ENCODE data around the gene MAP3K13. TPM values are rescaled to one million over a fixed set of nuclear protein-coding genes. Genes with fewer than 3 reads are reported as not detected.

The MAP3K13 gene
- total and polyA plus RNA-seq, 2 donors (not counting 1 experiment from before 2014, with no cell fraction given), result 15.0 to 28.2 TPM

DNA sequence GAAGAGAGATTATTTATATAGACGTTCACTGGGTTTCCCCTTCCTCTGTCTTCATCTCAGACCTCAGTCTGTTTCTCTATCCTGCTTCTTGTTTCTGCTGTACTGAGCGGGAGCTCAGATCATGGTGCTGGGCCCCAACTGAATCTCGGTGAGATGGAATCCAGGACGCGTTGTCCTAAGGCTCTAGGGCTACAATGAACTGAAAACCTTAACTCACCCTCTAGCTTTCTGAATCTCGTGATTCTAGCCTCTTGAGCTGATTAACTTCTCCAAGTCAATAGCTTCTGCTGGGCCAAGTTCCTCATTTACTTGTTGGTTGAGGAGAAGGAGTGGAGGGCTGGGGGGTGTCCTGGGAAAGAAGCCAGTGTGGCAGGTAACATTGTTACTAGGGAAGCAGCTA, 32.7 kb upstream of the MAP3K13 start:
- Histone ChIP-seq H3K4me2 (ENCODE audit: extremely low read depth, insufficient read depth, low read length) (no peak overlapping the region), H3K27ac (ENCODE audit: insufficient read depth, low read length) (no peak overlapping the region), H3K4me3 (replicated peaks in 1 of 4; ENCODE audit: control extremely low read depth in 1 of 4, insufficient read depth in 1 of 4, low read depth in 3 of 4, low read length in 4 of 4) (no peak overlapping the region), H3K4me1 (ENCODE audit: control insufficient read depth, extremely low read depth, insufficient read depth, low read length) (no peaks in the 10 kb centered on the region), H3K79me2 (ENCODE audit: control insufficient read depth, insufficient read depth, low read length) (no peaks in the 10 kb centered on the region), H3K9ac (ENCODE audit: insufficient read depth, low read length) (no peak overlapping the region), H4K20me1 (ENCODE audit: control insufficient read depth, extremely low read depth, insufficient read depth, low read length) (no peaks in the 10 kb centered on the region), H3K27me3 (ENCODE audit: control insufficient read depth, insufficient read depth, low read length) (no peaks in the 10 kb centered on the region), H3K9me3 (ENCODE audit: control insufficient read depth, insufficient read depth, low read depth, low read length) (no peaks in the 10 kb centered on the region), H2AFZ (ENCODE audit: low read length) (no peak overlapping the region), H3K36me3 (ENCODE audit: control insufficient read depth, insufficient read depth, low read length) (no peaks in the 10 kb centered on the region)
- TF ChIP-seq EZH2 (IDR thresholded peaks at IDR 0.05; ENCODE audit: low read length, missing control alignments), result no peak
- TF ChIP-seq, protein P1, sequence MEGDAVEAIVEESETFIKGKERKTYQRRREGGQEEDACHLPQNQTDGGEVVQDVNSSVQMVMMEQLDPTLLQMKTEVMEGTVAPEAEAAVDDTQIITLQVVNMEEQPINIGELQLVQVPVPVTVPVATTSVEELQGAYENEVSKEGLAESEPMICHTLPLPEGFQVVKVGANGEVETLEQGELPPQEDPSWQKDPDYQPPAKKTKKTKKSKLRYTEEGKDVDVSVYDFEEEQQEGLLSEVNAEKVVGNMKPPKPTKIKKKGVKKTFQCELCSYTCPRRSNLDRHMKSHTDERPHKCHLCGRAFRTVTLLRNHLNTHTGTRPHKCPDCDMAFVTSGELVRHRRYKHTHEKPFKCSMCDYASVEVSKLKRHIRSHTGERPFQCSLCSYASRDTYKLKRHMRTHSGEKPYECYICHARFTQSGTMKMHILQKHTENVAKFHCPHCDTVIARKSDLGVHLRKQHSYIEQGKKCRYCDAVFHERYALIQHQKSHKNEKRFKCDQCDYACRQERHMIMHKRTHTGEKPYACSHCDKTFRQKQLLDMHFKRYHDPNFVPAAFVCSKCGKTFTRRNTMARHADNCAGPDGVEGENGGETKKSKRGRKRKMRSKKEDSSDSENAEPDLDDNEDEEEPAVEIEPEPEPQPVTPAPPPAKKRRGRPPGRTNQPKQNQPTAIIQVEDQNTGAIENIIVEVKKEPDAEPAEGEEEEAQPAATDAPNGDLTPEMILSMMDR (conservative IDR thresholded peaks at IDR 0.05 in 1 of 2, IDR thresholded peaks at IDR 0.05 in 1 of 2; ENCODE audit: low read depth in 1 of 2, low read length in 2 of 2), result no peak
- no peak for DNase-seq (ENCODE audit: low read depth in 2 of 2)

DNA sequence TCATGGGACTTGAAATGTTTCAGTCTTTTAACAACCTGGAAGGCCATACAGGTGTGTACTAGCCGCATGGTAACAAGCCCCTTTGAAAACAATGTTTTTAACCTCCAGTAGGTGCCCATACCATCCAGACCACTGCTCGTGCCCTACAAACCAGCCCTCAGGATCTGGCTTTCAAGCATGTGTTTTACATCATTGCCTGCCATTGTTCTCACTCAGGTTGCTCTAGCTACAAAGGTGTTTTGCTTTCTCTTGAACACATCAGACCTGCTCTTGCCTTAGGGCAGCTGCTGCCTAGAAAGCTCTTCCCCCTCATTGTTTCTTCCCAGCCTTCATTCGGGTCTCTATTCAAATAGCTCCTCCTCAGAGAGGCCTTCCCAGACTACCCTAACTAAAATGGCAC, 32.3 kb upstream of the MAP3K13 start:
- Histone ChIP-seq H3K9me3 (ENCODE audit: control insufficient read depth, insufficient read depth, low read depth, low read length) (no peaks in the 10 kb centered on the region), H3K27me3 (ENCODE audit: control insufficient read depth, insufficient read depth, low read length) (no peaks in the 10 kb centered on the region), H3K79me2 (ENCODE audit: control insufficient read depth, insufficient read depth, low read length) (no peaks in the 10 kb centered on the region), H4K20me1 (ENCODE audit: control insufficient read depth, extremely low read depth, insufficient read depth, low read length) (no peaks in the 10 kb centered on the region), H3K9ac (ENCODE audit: insufficient read depth, low read length) (no peak overlapping the region), H3K4me3 (replicated peaks in 1 of 4; ENCODE audit: control extremely low read depth in 1 of 4, insufficient read depth in 1 of 4, low read depth in 3 of 4, low read length in 4 of 4) (no peak overlapping the region), H3K4me1 (ENCODE audit: control insufficient read depth, extremely low read depth, insufficient read depth, low read length) (no peaks in the 10 kb centered on the region), H3K27ac (ENCODE audit: insufficient read depth, low read length) (no peak overlapping the region), H3K36me3 (ENCODE audit: control insufficient read depth, insufficient read depth, low read length) (no peaks in the 10 kb centered on the region), H3K4me2 (ENCODE audit: extremely low read depth, insufficient read depth, low read length) (no peak overlapping the region), H2AFZ (ENCODE audit: low read length) (no peak overlapping the region)
- DNase-seq (ENCODE audit: low read depth in 2 of 2), result no peak
- TF ChIP-seq, protein P1 (conservative IDR thresholded peaks at IDR 0.05 in 1 of 2, IDR thresholded peaks at IDR 0.05 in 1 of 2; ENCODE audit: low read depth in 1 of 2, low read length in 2 of 2), result no peak
- no peak for TF ChIP-seq EZH2 (IDR thresholded peaks at IDR 0.05; ENCODE audit: low read length, missing control alignments)

GRCh38 chr3:185332026-185332735, 30.8 kb upstream of the MAP3K13 start:
- no peaks in the 10 kb centered on the region for H3K4me1 ChIP-seq (ENCODE audit: control insufficient read depth, extremely low read depth, insufficient read depth, low read length)
- no peaks in the 10 kb centered on the region for H4K20me1 ChIP-seq (ENCODE audit: control insufficient read depth, extremely low read depth, insufficient read depth, low read length)
- H2AFZ ChIP-seq (ENCODE audit: low read length), result no peak overlapping the region
- no peak overlapping the region for H3K4me2 ChIP-seq (ENCODE audit: extremely low read depth, insufficient read depth, low read length)
- H3K9ac ChIP-seq (ENCODE audit: insufficient read depth, low read length), result no peak overlapping the region
- no peaks in the 10 kb centered on the region for H3K9me3 ChIP-seq (ENCODE audit: control insufficient read depth, insufficient read depth, low read depth, low read length)
- peak; percentile 59 to 73 for DNase-seq (ENCODE audit: low read depth in 2 of 2)
- H3K27ac ChIP-seq (ENCODE audit: insufficient read depth, low read length), result no peak overlapping the region
- TF ChIP-seq EZH2 (IDR thresholded peaks at IDR 0.05; ENCODE audit: low read length, missing control alignments), result no peak
- TF ChIP-seq, protein P1 (conservative IDR thresholded peaks at IDR 0.05 in 1 of 2, IDR thresholded peaks at IDR 0.05 in 1 of 2; ENCODE audit: low read depth in 1 of 2, low read length in 2 of 2), result no peak
- H3K27me3 ChIP-seq (ENCODE audit: control insufficient read depth, insufficient read depth, low read length), result no peaks in the 10 kb centered on the region
- no peaks in the 10 kb centered on the region for H3K36me3 ChIP-seq (ENCODE audit: control insufficient read depth, insufficient read depth, low read length)
- no peaks in the 10 kb centered on the region for H3K79me2 ChIP-seq (ENCODE audit: control insufficient read depth, insufficient read depth, low read length)
- no peak overlapping the region for H3K4me3 ChIP-seq (replicated peaks in 1 of 4; ENCODE audit: control extremely low read depth in 1 of 4, insufficient read depth in 1 of 4, low read depth in 3 of 4, low read length in 4 of 4)

Measured in fibroblast of lung (primary cell).